GM12872 (cell line): Measurements from ENCODE around the gene RLN3.

Experiments used
- TF ChIP-seq, protein P1 (sequence below): IDR thresholded peaks from 3 replicates; pipeline ENCODE4 v1.5.1; 2011; ENCODE audit warnings: low read depth, mild to moderate bottlenecking, low read length, moderate library complexity; ENCODE audit not compliant: insufficient read depth

Gene RLN3

DNA sequence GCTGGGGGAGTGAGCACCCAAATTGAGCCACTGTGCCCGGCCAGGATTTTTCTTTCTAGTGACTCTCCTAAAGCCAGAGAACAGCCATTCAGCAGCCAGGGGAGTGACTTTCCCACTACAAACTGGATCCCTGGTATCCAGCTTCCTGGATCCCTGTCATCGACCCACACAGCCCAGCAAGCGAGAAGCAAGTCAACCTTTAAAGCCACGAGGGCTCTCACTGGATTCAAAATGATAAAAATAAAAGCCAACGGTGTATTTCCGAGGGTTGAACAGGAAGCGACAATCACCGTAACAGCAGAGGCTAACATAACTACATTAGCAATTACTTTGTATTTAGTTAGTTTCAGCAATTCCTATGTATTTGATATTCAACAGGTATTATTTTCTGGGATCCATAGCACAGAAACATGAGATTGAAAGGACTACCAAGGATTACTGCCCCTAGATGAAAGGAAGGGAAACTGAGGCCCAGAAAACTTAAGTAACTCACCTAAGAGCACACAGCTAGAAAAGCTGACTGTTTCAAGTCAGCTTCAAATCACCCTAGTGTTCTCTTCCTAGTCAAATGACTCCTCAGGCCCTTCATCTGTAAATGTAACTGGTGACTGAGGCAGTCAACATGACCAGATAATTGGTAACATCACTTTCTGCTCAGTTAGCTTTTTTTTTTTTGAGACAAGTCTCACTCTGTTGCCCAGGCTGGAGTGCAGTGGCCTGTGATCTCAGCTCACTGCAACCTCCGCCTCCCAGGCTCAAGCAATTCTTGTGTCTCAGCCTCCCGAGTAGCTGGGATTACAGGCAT is 24.5 kb upstream of the RLN3 start:
- TF ChIP-seq, protein P1, sequence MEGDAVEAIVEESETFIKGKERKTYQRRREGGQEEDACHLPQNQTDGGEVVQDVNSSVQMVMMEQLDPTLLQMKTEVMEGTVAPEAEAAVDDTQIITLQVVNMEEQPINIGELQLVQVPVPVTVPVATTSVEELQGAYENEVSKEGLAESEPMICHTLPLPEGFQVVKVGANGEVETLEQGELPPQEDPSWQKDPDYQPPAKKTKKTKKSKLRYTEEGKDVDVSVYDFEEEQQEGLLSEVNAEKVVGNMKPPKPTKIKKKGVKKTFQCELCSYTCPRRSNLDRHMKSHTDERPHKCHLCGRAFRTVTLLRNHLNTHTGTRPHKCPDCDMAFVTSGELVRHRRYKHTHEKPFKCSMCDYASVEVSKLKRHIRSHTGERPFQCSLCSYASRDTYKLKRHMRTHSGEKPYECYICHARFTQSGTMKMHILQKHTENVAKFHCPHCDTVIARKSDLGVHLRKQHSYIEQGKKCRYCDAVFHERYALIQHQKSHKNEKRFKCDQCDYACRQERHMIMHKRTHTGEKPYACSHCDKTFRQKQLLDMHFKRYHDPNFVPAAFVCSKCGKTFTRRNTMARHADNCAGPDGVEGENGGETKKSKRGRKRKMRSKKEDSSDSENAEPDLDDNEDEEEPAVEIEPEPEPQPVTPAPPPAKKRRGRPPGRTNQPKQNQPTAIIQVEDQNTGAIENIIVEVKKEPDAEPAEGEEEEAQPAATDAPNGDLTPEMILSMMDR = no peak

DNA sequence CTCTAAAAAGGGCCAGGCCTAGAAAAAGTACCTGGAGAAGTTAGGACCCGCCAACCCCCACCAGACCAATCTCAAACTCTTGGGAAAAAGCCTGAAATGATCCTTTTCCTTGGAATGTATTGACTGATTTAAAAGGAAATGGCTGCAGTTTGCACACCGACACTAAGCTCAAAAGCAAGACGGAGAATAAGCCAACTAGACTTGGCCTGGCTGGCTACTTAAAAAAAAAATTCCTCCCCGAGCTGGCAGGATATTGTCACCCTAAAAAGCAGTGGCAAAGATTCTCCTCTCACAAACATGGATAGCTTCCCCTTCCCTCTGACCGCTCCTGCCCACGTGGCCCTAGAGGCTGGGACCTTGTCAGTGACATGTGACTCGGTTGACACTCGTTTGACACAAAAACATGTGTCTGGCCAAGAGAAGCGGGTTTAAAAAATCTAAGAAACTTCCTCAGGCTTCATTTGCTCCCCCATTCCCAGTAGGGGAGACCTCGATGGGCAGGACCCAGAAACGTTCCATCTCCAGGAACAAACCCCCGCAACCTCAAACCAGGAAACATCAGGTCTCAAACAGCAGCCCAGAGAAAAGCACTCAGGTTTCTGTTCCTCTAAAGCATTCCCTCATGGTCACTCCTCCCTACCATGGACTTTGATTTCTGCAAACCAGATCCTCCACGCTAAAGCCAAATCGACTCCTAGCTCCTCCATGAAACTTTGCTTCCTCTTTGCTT is 23.2 kb upstream of the RLN3 start:
- TF ChIP-seq, protein P1 = no peak

DNA sequence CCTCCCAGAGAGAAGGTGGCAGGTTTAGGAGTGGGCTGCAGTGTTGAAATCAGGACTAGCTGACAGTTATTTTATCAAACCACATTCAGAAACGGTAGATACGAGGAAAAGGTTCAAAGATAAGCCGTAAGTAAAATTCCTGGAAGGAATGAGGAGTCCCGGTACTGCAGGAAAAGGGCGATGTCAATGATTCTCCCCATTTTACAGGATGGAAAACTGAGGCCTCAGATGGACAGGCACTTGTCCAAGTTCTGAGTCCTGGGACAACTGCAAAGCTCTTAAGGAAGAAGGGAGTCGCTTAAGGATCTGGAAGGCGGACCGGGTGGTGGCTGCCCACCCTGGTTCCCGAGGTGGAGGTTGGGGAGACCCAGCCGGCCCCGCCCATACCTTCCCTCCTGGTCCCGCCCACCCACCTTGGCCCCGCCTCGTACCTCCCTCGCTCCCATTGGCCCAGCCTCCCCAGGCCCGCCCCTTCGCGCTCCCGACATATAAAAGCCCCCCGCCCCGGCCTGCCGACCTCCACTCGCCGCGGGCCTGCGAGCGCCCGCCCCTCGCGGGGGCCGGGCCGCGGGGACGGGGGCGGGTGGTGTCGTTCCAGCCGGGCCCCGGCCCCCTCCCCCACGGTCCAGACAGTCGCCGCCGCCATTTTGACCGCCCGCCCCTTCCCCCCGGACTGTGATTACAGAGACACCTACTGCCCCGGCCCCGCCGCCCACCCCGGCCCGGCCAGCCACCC is 22.4 kb upstream of the RLN3 start:
- TF ChIP-seq, protein P1 = no peak

DNA sequence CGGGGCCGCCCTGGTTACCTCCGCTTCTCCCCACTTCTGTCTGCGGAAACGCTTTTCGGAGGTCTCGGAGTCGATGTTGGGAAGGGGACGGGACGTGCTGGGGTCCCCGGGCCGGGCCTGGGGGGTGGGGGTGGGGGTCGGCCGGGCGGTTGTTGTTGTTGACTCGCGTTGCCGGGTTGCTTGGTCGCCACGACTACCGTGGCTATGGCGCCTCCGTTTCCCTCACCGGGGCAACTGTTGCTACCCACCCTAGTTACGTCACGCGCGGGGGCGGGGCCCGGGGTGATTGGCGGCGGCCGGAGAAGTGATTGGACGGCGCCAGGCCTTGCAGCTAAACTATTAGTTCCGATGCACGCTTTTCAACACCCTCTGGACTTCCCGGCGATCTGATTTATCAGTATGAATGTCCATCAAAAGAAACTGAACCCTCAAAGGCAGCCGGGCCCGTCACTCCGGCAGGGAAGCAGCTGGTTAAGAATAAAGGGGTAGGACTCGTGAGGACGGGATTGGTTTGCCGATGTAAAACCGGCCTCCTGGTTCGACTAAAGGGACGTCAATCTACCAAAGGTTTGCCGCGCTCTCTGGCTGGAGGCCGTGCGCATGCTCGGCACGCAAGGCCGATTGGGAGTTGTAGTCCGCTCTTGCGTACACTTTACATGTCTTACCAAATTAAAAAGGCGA is 21.7 kb upstream of the RLN3 start, which contains the start of gene RFX1:
RFX1 (minus strand) TSS at position 236 of the 681 bp plus-strand sequence. CDS start 12,477 bp downstream, outside the sequence.
- TF ChIP-seq, protein P1 = no peak

DNA sequence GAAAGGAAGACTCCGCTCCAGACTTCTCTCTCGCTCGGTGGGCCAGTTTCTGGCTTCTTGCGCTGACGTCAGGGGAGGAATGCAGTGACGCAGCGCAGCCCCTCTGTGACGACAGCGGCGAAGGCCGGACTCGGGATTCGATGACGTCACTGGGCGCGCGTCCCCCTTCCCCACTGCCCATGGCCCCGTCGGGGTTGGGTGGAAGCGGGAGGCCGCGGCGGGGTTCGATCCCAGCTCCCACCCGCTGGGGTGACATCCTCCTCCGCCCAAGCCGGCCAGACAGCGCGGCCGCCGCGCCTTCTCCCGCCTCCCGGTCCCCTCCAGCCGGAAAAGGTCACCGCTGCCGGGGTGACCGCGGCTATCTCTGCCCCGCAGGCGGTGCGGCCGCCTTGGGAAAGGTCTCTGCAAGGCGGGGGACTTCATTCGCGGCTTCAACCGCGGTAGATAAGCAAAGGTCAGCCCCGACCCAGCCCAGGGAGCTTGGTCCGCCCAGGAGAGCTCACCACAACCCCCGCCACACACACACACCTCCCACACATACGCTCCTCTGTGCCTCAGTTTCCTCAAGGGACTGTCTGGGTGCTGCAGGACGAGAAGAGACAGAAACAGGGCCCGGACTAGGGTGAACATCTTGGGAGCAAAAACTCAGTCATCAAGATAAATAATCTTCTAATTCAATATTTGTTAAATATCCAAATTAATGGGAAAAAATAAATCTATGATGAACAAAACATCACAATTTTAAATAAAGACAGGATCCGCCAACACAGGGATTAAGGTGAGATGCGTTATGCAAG is 21.0 kb upstream of the RLN3 start:
- TF ChIP-seq, protein P1 = no peak

DNA sequence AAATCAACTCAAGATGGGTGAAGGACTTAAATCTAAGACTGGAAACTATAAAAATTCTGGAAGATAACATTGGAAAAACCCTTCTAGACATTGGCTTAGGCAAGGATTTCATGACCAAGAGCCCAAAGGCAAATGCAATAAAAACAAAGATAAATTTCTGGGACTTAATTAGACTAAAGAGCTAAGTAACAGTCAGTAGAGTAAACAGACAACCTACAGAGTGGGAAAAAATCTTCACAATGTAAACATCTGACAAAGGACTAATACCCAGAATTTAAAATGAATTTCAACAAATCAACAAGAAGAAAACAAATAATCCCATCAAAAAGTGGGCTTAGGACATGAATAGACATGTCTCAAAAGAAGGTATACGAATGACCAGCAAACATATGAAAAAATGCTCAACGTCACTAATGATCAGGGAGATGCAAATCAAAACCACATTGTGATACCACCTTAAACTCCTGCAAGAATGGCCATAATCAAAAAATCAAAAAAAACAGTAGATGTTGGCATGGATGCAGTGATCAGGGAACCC is 15.5 kb upstream of the RLN3 start:
- TF ChIP-seq, protein P1 = no peak
